HepG2 (cell line): Measurements from ENCODE around the gene MTA3. TPM values are rescaled to one million over a fixed set of nuclear protein-coding genes. Genes with fewer than 3 reads are reported as not detected.

Experiments
- ATF7 ChIP-seq, 2 experiments: fragments of 450-650 bp in 1 of 2; sonication (generic) in 1 of 2; formaldehyde crosslinking in 1 of 2; IDR thresholded peaks; 2 replicates each; pipeline versions ENCODE4 v1.4.0 to v1.6.1; 2016 to 2020; ENCODE audit warnings: antibody characterized with exemption in 1 of 2, mild to moderate bottlenecking in 1 of 2, missing genetic modification reagents in 1 of 2
- ATM ChIP-seq: fragments of 450-650 bp; IDR thresholded peaks from 2 replicates; pipeline ENCODE4 v1.7.1; 2017; ENCODE audit warnings: mild to moderate bottlenecking, borderline replicate concordance
- DNMT3B ChIP-seq: conservative IDR thresholded peaks from 2 replicates; pipeline ENCODE4 v1.6.1; 2016; ENCODE audit warnings: missing biosample characterization, control low read depth
- ELF1 ChIP-seq: sonication (generic); formaldehyde crosslinking; IDR thresholded peaks from 2 replicates; pipeline ENCODE4 v1.4.0; 2020; ENCODE audit warnings: missing genetic modification reagents
- KDM4B ChIP-seq: sonication (generic); formaldehyde crosslinking; IDR thresholded peaks from 2 replicates; pipeline ENCODE4 v1.4.0; 2020; ENCODE audit warnings: missing genetic modification reagents
- KLF6 ChIP-seq: IDR thresholded peaks from 2 replicates; pipeline ENCODE4 v1.8.0; 2016; ENCODE audit warnings: missing biosample characterization, missing genetic modification reagents
- NR2F2 ChIP-seq: IDR thresholded peaks from 2 replicates; pipeline ENCODE4 v1.6.1; 2012; ENCODE audit warnings: low read depth, inconsistent platforms, borderline replicate concordance
- REL ChIP-seq: sonication (generic); formaldehyde crosslinking; conservative IDR thresholded peaks from 2 replicates; pipeline ENCODE4 v1.8.0; 2022; ENCODE audit warnings: mild to moderate bottlenecking, missing genetic modification reagents, moderate library complexity
- RNF2 ChIP-seq: fragments of 450-650 bp; conservative IDR thresholded peaks from 2 replicates; pipeline ENCODE4 v1.6.1; 2016; ENCODE audit warnings: low read depth
- SPEN ChIP-seq: sonication (generic); formaldehyde crosslinking; IDR thresholded peaks from 2 replicates; pipeline ENCODE4 v1.5.1; 2020; ENCODE audit warnings: low read depth, mild to moderate bottlenecking, missing genetic modification reagents
- TFAP4 ChIP-seq: sonication (generic); IDR thresholded peaks from 2 replicates; pipeline ENCODE4 v1.6.1; 2016; ENCODE audit warnings: low read depth, borderline replicate concordance
- ZBTB39 ChIP-seq: sonication (generic); formaldehyde crosslinking; IDR thresholded peaks from 2 replicates; pipeline ENCODE4 v1.5.0; 2020; ENCODE audit warnings: missing genetic modification reagents
- ZBTB8A ChIP-seq: sonication (generic); formaldehyde crosslinking; IDR thresholded peaks from 2 replicates; pipeline ENCODE4 v1.4.0; 2020; ENCODE audit warnings: mild to moderate bottlenecking, low read depth, missing genetic modification reagents, borderline replicate concordance
- ZNF20 ChIP-seq: sonication (generic); formaldehyde crosslinking; IDR thresholded peaks from 2 replicates; pipeline ENCODE4 v1.4.0; 2020; ENCODE audit warnings: mild to moderate bottlenecking, moderate library complexity, missing genetic modification reagents
- ZNF274 ChIP-seq: sonication (generic); formaldehyde crosslinking; IDR thresholded peaks from 2 replicates; pipeline ENCODE4 v1.5.1; 2020; ENCODE audit warnings: mild to moderate bottlenecking, missing genetic modification reagents
- ZSCAN31 ChIP-seq: sonication (generic); formaldehyde crosslinking; IDR thresholded peaks from 2 replicates; pipeline ENCODE4 v1.5.0; 2020; ENCODE audit warnings: low read depth, mild to moderate bottlenecking, missing genetic modification reagents
- ZZZ3 ChIP-seq: sonication (generic); formaldehyde crosslinking; IDR thresholded peaks from 2 replicates; pipeline ENCODE4 v1.4.0; 2020; ENCODE audit warnings: missing genetic modification reagents, mild to moderate bottlenecking, borderline replicate concordance
- polyA plus RNA-seq, 8 experiments: library from polyadenylated mRNA; depleted of rRNA in 3 of 8; stranded (reverse) in 7 of 8; unstranded in 1 of 8; fragments of >200 nt; fragmentation: Illumina TruSeq in 4 of 8; extraction: Trizol in 4 of 8; gene quantifications; 2 replicates each; pipeline versions ENCODE4 v1.2.1 to v1.2.3, GENCODE V29; 2011 to 2016; ENCODE audit warnings: low read depth in 4 of 8, missing spikeins in 1 of 8, mixed read lengths in 1 of 8; ENCODE audit not compliant: insufficient read depth in 1 of 8
- total RNA-seq, 5 experiments: library from RNA; depleted of rRNA; stranded (reverse); fragments of >200 nt; fragmentation: Illumina TruSeq; extraction: Trizol; gene quantifications; 2 replicates each; pipeline ENCODE4 v1.2.3, GENCODE V29; 2016; ENCODE audit warnings: low read depth in 1 of 5
- TF ChIP-seq, protein P1 (sequence below): sonication (generic); formaldehyde crosslinking; IDR thresholded peaks from 2 replicates; pipeline ENCODE4 v1.5.0; 2020; ENCODE audit warnings: missing genetic modification reagents, mild to moderate bottlenecking, borderline replicate concordance
- TF ChIP-seq, protein P2 (sequence below): sonication (generic); formaldehyde crosslinking; IDR thresholded peaks from 2 replicates; pipeline ENCODE4 v1.5.0; 2020; ENCODE audit warnings: missing genetic modification reagents
- TF ChIP-seq, protein P3 (sequence below): sonication (generic); formaldehyde crosslinking; IDR thresholded peaks from 2 replicates; pipeline ENCODE4 v1.4.0; 2020; ENCODE audit warnings: mild to moderate bottlenecking, missing genetic modification reagents
- TF ChIP-seq, protein P4 (sequence below): sonication (generic); formaldehyde crosslinking; IDR thresholded peaks from 2 replicates; pipeline ENCODE4 v1.5.1; 2020; ENCODE audit warnings: missing genetic modification reagents, mild to moderate bottlenecking, borderline replicate concordance

MTA3 gene
- total and polyA plus RNA-seq, 2 of the 13 experiments (the other 11 are each of a cell fraction or from before 2014, with no cell fraction given) = 48.8 to 77.8 TPM

GRCh38 chr2:42787788-42788477, 219.5 kb downstream of the MTA3 start (continued):
- no peak for TF ChIP-seq ZBTB8A (CRISPR knock-in tag)
- TF ChIP-seq ZNF274 (CRISPR knock-in tag) = no peak
- TF ChIP-seq, protein P1, sequence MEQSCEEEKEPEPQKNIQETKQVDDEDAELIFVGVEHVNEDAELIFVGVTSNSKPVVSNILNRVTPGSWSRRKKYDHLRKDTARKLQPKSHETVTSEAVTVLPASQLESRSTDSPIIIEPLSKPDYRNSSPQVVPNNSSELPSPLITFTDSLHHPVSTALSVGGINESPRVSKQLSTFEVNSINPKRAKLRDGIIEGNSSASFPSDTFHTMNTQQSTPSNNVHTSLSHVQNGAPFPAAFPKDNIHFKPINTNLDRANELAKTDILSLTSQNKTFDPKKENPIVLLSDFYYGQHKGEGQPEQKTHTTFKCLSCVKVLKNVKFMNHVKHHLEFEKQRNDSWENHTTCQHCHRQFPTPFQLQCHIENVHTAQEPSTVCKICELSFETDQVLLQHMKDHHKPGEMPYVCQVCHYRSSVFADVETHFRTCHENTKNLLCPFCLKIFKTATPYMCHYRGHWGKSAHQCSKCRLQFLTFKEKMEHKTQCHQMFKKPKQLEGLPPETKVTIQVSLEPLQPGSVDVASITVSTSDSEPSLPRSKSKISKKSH = no peak; the same call in 1 of the 2 replicates
- TF ChIP-seq ZZZ3 = no peak
- TF ChIP-seq TFAP4 = no peak
- no peak for TF ChIP-seq DNMT3B (CRISPR knock-in tag)
- no peak for TF ChIP-seq NR2F2
- TF ChIP-seq, protein P2, sequence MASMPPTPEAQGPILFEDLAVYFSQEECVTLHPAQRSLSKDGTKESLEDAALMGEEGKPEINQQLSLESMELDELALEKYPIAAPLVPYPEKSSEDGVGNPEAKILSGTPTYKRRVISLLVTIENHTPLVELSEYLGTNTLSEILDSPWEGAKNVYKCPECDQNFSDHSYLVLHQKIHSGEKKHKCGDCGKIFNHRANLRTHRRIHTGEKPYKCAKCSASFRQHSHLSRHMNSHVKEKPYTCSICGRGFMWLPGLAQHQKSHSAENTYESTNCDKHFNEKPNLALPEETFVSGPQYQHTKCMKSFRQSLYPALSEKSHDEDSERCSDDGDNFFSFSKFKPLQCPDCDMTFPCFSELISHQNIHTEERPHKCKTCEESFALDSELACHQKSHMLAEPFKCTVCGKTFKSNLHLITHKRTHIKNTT (CRISPR knock-in tag) = no peak
- TF ChIP-seq ATF7 (IDR thresholded peaks at IDR 0.05) = no peak
- peak; percentile 19; the same call in 1 of the 2 replicates for TF ChIP-seq ATF7 (CRISPR knock-in tag; IDR thresholded peaks at IDR 0.05)
- no peak for TF ChIP-seq KLF6 (CRISPR knock-in tag)
- no peak for TF ChIP-seq ELF1 (CRISPR knock-in tag)
- no peak for TF ChIP-seq ZSCAN31 (CRISPR knock-in tag)
- no peak for TF ChIP-seq RNF2
- TF ChIP-seq, protein P3, sequence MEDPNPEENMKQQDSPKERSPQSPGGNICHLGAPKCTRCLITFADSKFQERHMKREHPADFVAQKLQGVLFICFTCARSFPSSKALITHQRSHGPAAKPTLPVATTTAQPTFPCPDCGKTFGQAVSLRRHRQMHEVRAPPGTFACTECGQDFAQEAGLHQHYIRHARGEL = no peak
- no peak for TF ChIP-seq ATM
- no peak for TF ChIP-seq KDM4B (CRISPR knock-in tag)
- TF ChIP-seq ZBTB39 = peak; percentile 67; the same call in 1 of the 2 replicates
- TF ChIP-seq ZNF20 (CRISPR knock-in tag) = no peak
- TF ChIP-seq SPEN (CRISPR knock-in tag) = no peak
- TF ChIP-seq, protein P4, sequence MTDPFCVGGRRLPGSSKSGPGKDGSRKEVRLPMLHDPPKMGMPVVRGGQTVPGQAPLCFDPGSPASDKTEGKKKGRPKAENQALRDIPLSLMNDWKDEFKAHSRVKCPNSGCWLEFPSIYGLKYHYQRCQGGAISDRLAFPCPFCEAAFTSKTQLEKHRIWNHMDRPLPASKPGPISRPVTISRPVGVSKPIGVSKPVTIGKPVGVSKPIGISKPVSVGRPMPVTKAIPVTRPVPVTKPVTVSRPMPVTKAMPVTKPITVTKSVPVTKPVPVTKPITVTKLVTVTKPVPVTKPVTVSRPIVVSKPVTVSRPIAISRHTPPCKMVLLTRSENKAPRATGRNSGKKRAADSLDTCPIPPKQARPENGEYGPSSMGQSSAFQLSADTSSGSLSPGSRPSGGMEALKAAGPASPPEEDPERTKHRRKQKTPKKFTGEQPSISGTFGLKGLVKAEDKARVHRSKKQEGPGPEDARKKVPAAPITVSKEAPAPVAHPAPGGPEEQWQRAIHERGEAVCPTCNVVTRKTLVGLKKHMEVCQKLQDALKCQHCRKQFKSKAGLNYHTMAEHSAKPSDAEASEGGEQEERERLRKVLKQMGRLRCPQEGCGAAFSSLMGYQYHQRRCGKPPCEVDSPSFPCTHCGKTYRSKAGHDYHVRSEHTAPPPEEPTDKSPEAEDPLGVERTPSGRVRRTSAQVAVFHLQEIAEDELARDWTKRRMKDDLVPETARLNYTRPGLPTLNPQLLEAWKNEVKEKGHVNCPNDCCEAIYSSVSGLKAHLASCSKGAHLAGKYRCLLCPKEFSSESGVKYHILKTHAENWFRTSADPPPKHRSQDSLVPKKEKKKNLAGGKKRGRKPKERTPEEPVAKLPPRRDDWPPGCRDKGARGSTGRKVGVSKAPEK (CRISPR knock-in tag) = no peak
- no peak for TF ChIP-seq REL (CRISPR knock-in tag)
